Neural cell (in vitro differentiated cells): Measurements from ENCODE around the gene UBASH3B. TPM values are rescaled to one million over a fixed set of nuclear protein-coding genes. Genes with fewer than 3 reads are reported as not detected.

Experiments used
- H2AFZ ChIP-seq: fragments of 200-600, 300-800 bp; sonication (generic), shearing (Covaris generic); 2 replicates; pipeline ENCODE4 v1.6.0; 2014; ENCODE audit warnings: low read depth, mild to moderate bottlenecking, antibody characterized with exemption, low read length, moderate library complexity
- H3F3A ChIP-seq: fragments of 200-600 bp; shearing (Covaris generic); 2 replicates; pipeline ENCODE4 v1.6.1; 2016; ENCODE audit warnings: mild to moderate bottlenecking, moderate library complexity, mixed read lengths, antibody characterized with exemption, low read length; ENCODE audit not compliant: insufficient read depth, poor library complexity, severe bottlenecking
- H3K27ac ChIP-seq: fragments of 200-600, 300-800 bp; sonication (generic), shearing (Covaris generic); 2 replicates; pipeline ENCODE4 v1.5.1; 2014; ENCODE audit warnings: mild to moderate bottlenecking, low read length, moderate library complexity
- H3K27me3 ChIP-seq: fragments of 300-800, 200-600 bp; sonication (generic), shearing (Covaris generic); 2 replicates; pipeline ENCODE4 v1.6.0; 2014; ENCODE audit warnings: mild to moderate bottlenecking, low read depth, low read length, moderate library complexity; ENCODE audit not compliant: insufficient read depth
- H3K36me3 ChIP-seq: fragments of 300-800, 200-600 bp; sonication (generic), shearing (Covaris generic); 2 replicates; pipeline ENCODE4 v1.5.1; 2014; ENCODE audit warnings: mild to moderate bottlenecking, antibody characterized with exemption, low read length, moderate library complexity; ENCODE audit not compliant: insufficient read depth
- H3K4me2 ChIP-seq: fragments of 300-800, 200-600 bp; sonication (generic), shearing (Covaris generic); 2 replicates; pipeline ENCODE4 v1.6.0; 2014; ENCODE audit warnings: mild to moderate bottlenecking, low read length
- H3K4me3 ChIP-seq: fragments of 300-800, 200-600 bp; sonication (generic), shearing (Covaris generic); 2 replicates; pipeline ENCODE4 v1.5.1; 2014; ENCODE audit warnings: mild to moderate bottlenecking, low read length, moderate library complexity
- H3K79me2 ChIP-seq: fragments of 200-600 bp; shearing (Covaris generic); replicated peaks from 2 replicates; pipeline ENCODE4 v1.6.0; 2014; ENCODE audit warnings: mild to moderate bottlenecking, low read length, moderate library complexity; ENCODE audit not compliant: insufficient read depth
- H3K9ac ChIP-seq: fragments of 300-800, 200-600 bp; sonication (generic), shearing (Covaris generic); 2 replicates; pipeline ENCODE4 v1.6.1; 2016; ENCODE audit warnings: mild to moderate bottlenecking, low read length, mixed read lengths
- H3K9me2 ChIP-seq: fragments of 200-600 bp; shearing (Covaris generic); 2 replicates; pipeline ENCODE4 v1.6.1; 2016; ENCODE audit warnings: mild to moderate bottlenecking, low read length, mixed read lengths; ENCODE audit not compliant: insufficient read depth
- H3K9me3 ChIP-seq: fragments of 200-600, 300-800 bp; sonication (generic), shearing (Covaris generic); 2 replicates; pipeline ENCODE4 v1.6.1; 2016; ENCODE audit warnings: mild to moderate bottlenecking, mixed run types, low read length, moderate library complexity, mixed read lengths
- H4K20me1 ChIP-seq: fragments of 200-600 bp; shearing (Covaris generic); 2 replicates; pipeline ENCODE4 v1.6.1; 2016; ENCODE audit warnings: mild to moderate bottlenecking, mixed run types; ENCODE audit not compliant: insufficient read depth
- EP300 ChIP-seq: fragments of 450-650 bp; conservative IDR thresholded peaks from 2 replicates; pipeline ENCODE4 v1.6.1; 2014; ENCODE audit warnings: antibody characterized with exemption, mild to moderate bottlenecking, moderate library complexity; ENCODE audit not compliant: poor library complexity, severe bottlenecking
- EZH2 ChIP-seq: fragments of 200-600, 300-800 bp; shearing (Covaris generic), sonication (generic); IDR thresholded peaks from 2 replicates; pipeline ENCODE4 v1.6.1; 2014; ENCODE audit warnings: antibody characterized with exemption, low read length, borderline replicate concordance, mild to moderate bottlenecking; ENCODE audit not compliant: insufficient read depth, poor library complexity, severe bottlenecking
- MXI1 ChIP-seq: fragments of 450-650 bp; conservative IDR thresholded peaks from 2 replicates; pipeline ENCODE4 v1.6.1; 2014; ENCODE audit warnings: antibody characterized with exemption, mild to moderate bottlenecking; ENCODE audit not compliant: poor library complexity, severe bottlenecking
- POLR2AphosphoS5 ChIP-seq: IDR thresholded peaks from 2 replicates; pipeline ENCODE4 v1.6.1; 2012
- RAD21 ChIP-seq: fragments of 450-650 bp; conservative IDR thresholded peaks from 2 replicates; pipeline ENCODE4 v1.6.1; 2014; ENCODE audit warnings: antibody characterized with exemption, mild to moderate bottlenecking, moderate library complexity
- SMC3 ChIP-seq: fragments of 450-650 bp; conservative IDR thresholded peaks from 2 replicates; pipeline ENCODE4 v1.6.1; 2014; ENCODE audit warnings: antibody characterized with exemption, mild to moderate bottlenecking, moderate library complexity; ENCODE audit not compliant: poor library complexity
- TAF1 ChIP-seq: IDR thresholded peaks from 2 replicates; pipeline ENCODE4 v1.6.1; 2012; ENCODE audit warnings: low read depth
- polyA plus RNA-seq: library from polyadenylated mRNA; depleted of rRNA; stranded (reverse); fragments of >200 nt; gene quantifications from 2 replicates; pipeline ENCODE4 v1.2.3, GENCODE V29; 2014
- TF ChIP-seq, protein P1 (sequence below): fragments of 450-650 bp; IDR thresholded peaks from 2 replicates; pipeline ENCODE4 v1.5.1; 2014; ENCODE audit warnings: antibody characterized with exemption, mild to moderate bottlenecking, moderate library complexity; ENCODE audit not compliant: poor library complexity, severe bottlenecking
- TF ChIP-seq, protein P2 (sequence below): IDR thresholded peaks from 2 replicates; pipeline ENCODE4 v1.6.1; 2012; ENCODE audit warnings: borderline replicate concordance

The UBASH3B gene
- polyA plus RNA-seq, 1 donor from 2014 or later, result 4.2 TPM

DNA sequence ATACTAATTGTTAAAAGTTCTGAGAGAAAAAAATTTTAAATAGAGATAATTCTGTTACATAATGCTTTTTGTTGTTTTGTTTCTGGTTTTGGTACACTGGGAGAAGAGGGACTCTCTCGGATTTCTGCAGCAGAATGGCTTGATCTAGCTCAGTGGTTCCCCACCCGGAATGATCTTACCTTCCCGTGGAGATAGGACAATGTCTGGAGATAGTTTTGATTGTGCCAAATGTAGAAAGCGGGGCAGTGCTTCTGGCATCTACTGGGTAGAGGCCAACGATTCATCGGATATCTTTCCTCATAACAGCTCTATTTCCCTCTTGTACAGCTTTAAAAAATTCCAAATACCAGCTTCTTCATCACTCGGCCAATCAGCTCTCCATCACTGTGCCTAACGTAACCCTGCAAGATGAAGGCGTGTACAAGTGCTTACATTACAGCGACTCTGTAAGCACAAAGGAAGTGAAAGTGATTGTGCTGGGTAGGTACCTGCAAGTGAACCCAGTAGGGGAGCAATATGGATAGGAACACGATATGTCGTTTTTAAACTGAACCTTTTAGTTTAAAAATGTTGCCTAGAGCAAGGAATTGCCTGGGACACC lies 195.9 kb downstream of the UBASH3B start:
- no peak overlapping the region for H3K4me3 ChIP-seq
- TF ChIP-seq SMC3, result no peak
- no peak for TF ChIP-seq RAD21
- no peak for TF ChIP-seq POLR2AphosphoS5
- TF ChIP-seq, protein P1, sequence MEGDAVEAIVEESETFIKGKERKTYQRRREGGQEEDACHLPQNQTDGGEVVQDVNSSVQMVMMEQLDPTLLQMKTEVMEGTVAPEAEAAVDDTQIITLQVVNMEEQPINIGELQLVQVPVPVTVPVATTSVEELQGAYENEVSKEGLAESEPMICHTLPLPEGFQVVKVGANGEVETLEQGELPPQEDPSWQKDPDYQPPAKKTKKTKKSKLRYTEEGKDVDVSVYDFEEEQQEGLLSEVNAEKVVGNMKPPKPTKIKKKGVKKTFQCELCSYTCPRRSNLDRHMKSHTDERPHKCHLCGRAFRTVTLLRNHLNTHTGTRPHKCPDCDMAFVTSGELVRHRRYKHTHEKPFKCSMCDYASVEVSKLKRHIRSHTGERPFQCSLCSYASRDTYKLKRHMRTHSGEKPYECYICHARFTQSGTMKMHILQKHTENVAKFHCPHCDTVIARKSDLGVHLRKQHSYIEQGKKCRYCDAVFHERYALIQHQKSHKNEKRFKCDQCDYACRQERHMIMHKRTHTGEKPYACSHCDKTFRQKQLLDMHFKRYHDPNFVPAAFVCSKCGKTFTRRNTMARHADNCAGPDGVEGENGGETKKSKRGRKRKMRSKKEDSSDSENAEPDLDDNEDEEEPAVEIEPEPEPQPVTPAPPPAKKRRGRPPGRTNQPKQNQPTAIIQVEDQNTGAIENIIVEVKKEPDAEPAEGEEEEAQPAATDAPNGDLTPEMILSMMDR, result no peak
- H4K20me1 ChIP-seq, result no peaks in the 10 kb centered on the region
- no peak overlapping the region for H2AFZ ChIP-seq
- no peaks in the 10 kb centered on the region for H3K9me2 ChIP-seq
- H3K4me2 ChIP-seq, result no peak overlapping the region
- no peak overlapping the region for H3K9ac ChIP-seq
- no peaks in the 10 kb centered on the region for H3K27me3 ChIP-seq
- H3F3A ChIP-seq, result no peaks in the 10 kb centered on the region
- no peaks in the 10 kb centered on the region for H3K36me3 ChIP-seq
- H3K9me3 ChIP-seq, result no peaks in the 10 kb centered on the region
- H3K27ac ChIP-seq, result peak overlapping the region; percentile 42
- no peaks in the 10 kb centered on the region for H3K79me2 ChIP-seq

DNA sequence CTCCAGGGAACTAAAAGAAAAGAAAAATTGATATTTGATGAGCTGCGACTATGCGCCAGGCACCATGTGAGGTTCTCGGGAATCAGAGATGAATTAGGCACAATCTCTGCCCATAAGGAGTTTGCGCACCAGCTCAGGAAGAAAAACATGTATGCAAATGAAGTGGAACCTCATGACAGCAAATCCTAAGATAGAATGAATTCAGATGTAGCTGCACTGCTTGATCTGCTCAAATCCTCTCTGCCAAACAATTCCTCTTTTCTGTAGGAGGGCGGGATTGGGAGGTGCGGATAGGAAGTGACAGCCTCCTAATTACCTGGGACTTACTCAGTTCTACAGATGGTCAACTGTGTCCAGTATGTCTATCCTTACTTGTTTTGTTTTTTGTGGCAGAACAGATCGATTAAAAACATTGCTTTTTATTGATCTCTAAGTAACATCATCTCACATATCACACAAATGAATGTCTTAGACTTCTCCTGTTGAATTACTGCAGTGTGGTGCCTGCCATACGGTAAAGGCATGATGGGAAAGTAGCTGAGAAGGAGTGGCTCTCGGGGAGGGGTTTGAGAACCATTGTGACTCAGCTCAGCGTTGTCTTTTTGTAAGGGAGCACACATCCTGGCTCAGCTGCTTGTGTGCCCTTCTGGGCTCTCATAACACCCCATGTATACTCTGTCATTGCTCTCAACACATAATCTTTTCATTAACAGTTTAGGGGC lies 196.7 kb downstream of the UBASH3B start:
- H3K27ac ChIP-seq, result peak overlapping the region; percentile 54
- TF ChIP-seq MXI1, result no peak
- TF ChIP-seq SMC3, result no peak
- TF ChIP-seq POLR2AphosphoS5, result no peak
- TF ChIP-seq RAD21, result no peak
- no peak for TF ChIP-seq TAF1
- no peak for TF ChIP-seq EP300
- TF ChIP-seq, protein P2, sequence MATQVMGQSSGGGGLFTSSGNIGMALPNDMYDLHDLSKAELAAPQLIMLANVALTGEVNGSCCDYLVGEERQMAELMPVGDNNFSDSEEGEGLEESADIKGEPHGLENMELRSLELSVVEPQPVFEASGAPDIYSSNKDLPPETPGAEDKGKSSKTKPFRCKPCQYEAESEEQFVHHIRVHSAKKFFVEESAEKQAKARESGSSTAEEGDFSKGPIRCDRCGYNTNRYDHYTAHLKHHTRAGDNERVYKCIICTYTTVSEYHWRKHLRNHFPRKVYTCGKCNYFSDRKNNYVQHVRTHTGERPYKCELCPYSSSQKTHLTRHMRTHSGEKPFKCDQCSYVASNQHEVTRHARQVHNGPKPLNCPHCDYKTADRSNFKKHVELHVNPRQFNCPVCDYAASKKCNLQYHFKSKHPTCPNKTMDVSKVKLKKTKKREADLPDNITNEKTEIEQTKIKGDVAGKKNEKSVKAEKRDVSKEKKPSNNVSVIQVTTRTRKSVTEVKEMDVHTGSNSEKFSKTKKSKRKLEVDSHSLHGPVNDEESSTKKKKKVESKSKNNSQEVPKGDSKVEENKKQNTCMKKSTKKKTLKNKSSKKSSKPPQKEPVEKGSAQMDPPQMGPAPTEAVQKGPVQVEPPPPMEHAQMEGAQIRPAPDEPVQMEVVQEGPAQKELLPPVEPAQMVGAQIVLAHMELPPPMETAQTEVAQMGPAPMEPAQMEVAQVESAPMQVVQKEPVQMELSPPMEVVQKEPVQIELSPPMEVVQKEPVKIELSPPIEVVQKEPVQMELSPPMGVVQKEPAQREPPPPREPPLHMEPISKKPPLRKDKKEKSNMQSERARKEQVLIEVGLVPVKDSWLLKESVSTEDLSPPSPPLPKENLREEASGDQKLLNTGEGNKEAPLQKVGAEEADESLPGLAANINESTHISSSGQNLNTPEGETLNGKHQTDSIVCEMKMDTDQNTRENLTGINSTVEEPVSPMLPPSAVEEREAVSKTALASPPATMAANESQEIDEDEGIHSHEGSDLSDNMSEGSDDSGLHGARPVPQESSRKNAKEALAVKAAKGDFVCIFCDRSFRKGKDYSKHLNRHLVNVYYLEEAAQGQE, result no peak
- no peak for TF ChIP-seq EZH2
- TF ChIP-seq, protein P1, result no peak
- peak overlapping the region; percentile 43 for H2AFZ ChIP-seq

More for the DNA sequence above, 196.7 kb downstream of the UBASH3B start:
- Histone ChIP-seq H4K20me1 (no peaks in the 10 kb centered on the region), H3K79me2 (no peaks in the 10 kb centered on the region), H3K4me2 (no peak overlapping the region), H3K9me2 (no peaks in the 10 kb centered on the region), H3K36me3 (no peaks in the 10 kb centered on the region), H3K9ac (peak overlapping the region; percentile 25), H3K27me3 (no peaks in the 10 kb centered on the region), H3F3A (no peaks in the 10 kb centered on the region), H3K4me3 (peak overlapping the region; percentile 14), H3K9me3 (no peaks in the 10 kb centered on the region)
